GM12891 (cell line): ENCODE data around the gene RNU1-4.
"Not testable (repeated sequence)": the region's sequence is repeated elsewhere in the genome, so short reads cannot be mapped to it uniquely, and the experiment has no call there.

ENCODE experiments used
- PAX5 ChIP-seq: IDR thresholded peaks from 2 replicates; pipeline ENCODE4 v1.6.1; 2011; ENCODE audit warnings: low read length, moderate library complexity, mild to moderate bottlenecking; ENCODE audit not compliant: insufficient read depth, severe bottlenecking
- POLR2A ChIP-seq: IDR thresholded peaks from 2 replicates; pipeline ENCODE4 v1.6.1; 2011; ENCODE audit warnings: low read depth, low read length, control low read depth
- POLR2AphosphoS5 ChIP-seq: IDR thresholded peaks from 2 replicates; pipeline ENCODE4 v1.6.1; 2011; ENCODE audit warnings: low read depth, low read length, control low read depth
- POU2F2 ChIP-seq: IDR thresholded peaks from 2 replicates; pipeline ENCODE4 v1.6.1; 2011; ENCODE audit warnings: low read depth, mild to moderate bottlenecking, control low read depth, low read length, moderate library complexity
- SPI1 ChIP-seq: IDR thresholded peaks from 2 replicates; pipeline ENCODE4 v1.6.1; 2011; ENCODE audit warnings: low read depth, low read length, control low read depth
- TAF1 ChIP-seq: IDR thresholded peaks from 2 replicates; pipeline ENCODE4 v1.6.1; 2011; ENCODE audit warnings: low read depth, low read length, control low read depth

- TF ChIP-seq POLR2A, SPI1, TAF1, POLR2AphosphoS5, POU2F2, PAX5: not testable (repeated sequence)
These were observed 32.2 kb downstream of the RNU1-4 start for GRCh38 chr1:16772275-16773204.
